Activated T-cell treated with anti-CD3 and anti-CD28 coated beads, Interleukin-2, amount 50 U/mL, for 24 hours (primary cell): ENCODE data around the gene RALGPS1.

ENCODE experiments used
- DNase-seq: peaks from one replicate; pipeline ENCODE4 v3.0.0-alpha.2; 2020
- H3K27ac Mint-ChIP-seq: 2 replicates; pipeline ENCODE4 v1.8.0; 2020; ENCODE audit warnings: mild to moderate bottlenecking, mixed read lengths
- H3K27me3 Mint-ChIP-seq: 2 replicates; pipeline ENCODE4 v1.8.0; 2020; ENCODE audit warnings: mixed read lengths
- H3K36me3 Mint-ChIP-seq: 2 replicates; pipeline ENCODE4 v1.8.0; 2020; ENCODE audit warnings: low read depth, mixed read lengths
- H3K4me1 Mint-ChIP-seq: 2 replicates; pipeline ENCODE4 v1.8.0; 2020; ENCODE audit warnings: low read depth, mixed read lengths
- H3K4me3 Mint-ChIP-seq: 2 replicates; pipeline ENCODE4 v1.8.0; 2020; ENCODE audit warnings: mild to moderate bottlenecking, moderate library complexity, mixed read lengths
- H3K9me3 Mint-ChIP-seq: 2 replicates; pipeline ENCODE4 v1.8.0; 2020; ENCODE audit warnings: mixed read lengths

The RALGPS1 gene

GRCh38 chr9:127264462-127265219 is 350.1 kb downstream of the RALGPS1 start, which contains the start of gene GARNL3:
Gene GARNL3, plus strand, starts transcription at chr9:127264774. Its CDS starts 104 bp downstream, at chr9:127264878.
- H3K27ac Mint-ChIP-seq, result no peak within 1 kb of the TSS
- H3K36me3 Mint-ChIP-seq, result no peaks in the 10 kb centered on the region
- DNase-seq, result no peak
- no peaks in the 10 kb centered on the region for H3K4me1 Mint-ChIP-seq
- peaks cover 6% of the 10 kb centered on the region for H3K27me3 Mint-ChIP-seq
- H3K4me3 Mint-ChIP-seq, result no peak within 1 kb of the TSS
- no peaks in the 10 kb centered on the region for H3K9me3 Mint-ChIP-seq

DNA sequence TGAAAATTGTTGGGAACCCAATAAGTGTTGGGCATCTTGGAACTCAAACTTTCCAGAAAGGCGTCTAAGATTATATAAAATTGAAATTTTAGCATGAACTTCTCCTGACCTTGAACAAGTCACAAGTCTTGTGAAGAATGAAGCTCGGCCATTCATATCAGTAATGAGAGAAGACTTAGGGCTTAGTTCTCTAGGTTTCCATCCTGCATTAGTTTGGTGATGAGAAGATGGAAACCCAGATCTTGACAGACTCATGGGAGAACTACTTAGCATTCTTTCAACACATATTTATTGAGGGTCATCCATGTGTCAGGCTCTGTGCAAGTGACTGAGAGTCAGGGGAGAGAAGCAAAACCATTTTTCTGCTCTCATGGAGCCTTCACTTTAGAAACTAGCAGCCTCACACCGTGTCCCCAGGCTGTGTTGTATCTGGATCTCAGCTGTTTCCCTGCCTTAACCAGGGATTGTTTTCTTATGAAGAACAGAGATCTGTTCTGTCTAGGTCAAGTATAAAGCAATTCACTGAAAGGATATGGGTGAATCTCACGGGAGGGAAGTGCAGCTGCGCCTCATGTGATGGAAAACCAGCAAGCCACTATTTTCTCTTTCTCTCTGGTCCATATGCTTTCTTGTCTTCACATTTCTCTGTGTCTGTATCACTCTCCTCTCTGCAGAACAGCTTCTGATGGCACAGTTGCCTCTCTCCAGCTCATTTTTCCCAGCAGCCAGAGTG is 353.4 kb downstream of the RALGPS1 start:
- Mint-ChIP-seq H3K27ac (no peak overlapping the region), H3K27me3 (peaks cover 6% of the 10 kb centered on the region)

GRCh38 chr9:127269449-127269848 is 354.9 kb downstream of the RALGPS1 start:
- Mint-ChIP-seq H3K4me3 (no peak overlapping the region), H3K4me1 (no peaks in the 10 kb centered on the region), H3K9me3 (no peaks in the 10 kb centered on the region), H3K36me3 (no peaks in the 10 kb centered on the region), H3K27me3 (peaks cover 6% of the 10 kb centered on the region), H3K27ac (no peak overlapping the region)
- DNase-seq, result no peak

More for the DNA sequence above, 353.4 kb downstream of the RALGPS1 start:
- DNase-seq, result no peak
- H3K4me1 Mint-ChIP-seq, result no peaks in the 10 kb centered on the region
- no peak overlapping the region for H3K4me3 Mint-ChIP-seq
- no peaks in the 10 kb centered on the region for H3K36me3 Mint-ChIP-seq
- H3K9me3 Mint-ChIP-seq, result no peaks in the 10 kb centered on the region
